NCI-H2171 (cell line): ENCODE data around the gene HTRA2.
"Not testable (repeated sequence)": the region's sequence is repeated elsewhere in the genome, so short reads cannot be mapped to it uniquely, and the experiment has no call there.

Experiments
- DNase-seq: peaks from one replicate; lab custom pipeline; 2025; lab: John Stamatoyannopoulos, UW

The HTRA2 gene

DNA sequence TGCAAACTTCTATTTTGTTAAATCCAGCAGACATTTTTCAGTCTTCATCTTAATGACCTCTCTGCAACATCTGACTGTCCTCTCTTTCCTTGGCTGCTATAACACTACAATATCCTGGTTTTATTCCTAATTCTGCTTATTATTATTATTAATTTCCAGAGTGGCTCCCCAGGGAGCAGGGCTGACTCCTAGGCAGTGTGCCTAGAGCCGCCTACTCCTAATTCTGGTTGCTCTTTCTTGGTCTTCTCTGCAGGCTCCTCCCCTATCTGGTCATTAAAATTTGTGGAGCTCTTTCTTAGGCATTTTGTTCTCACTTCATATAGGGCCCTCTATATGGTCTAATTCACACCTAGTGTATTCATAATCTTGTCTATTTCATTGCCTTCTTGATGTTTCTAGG is 13.2 kb downstream of the HTRA2 start:
- DNase-seq, result no peak

DNA sequence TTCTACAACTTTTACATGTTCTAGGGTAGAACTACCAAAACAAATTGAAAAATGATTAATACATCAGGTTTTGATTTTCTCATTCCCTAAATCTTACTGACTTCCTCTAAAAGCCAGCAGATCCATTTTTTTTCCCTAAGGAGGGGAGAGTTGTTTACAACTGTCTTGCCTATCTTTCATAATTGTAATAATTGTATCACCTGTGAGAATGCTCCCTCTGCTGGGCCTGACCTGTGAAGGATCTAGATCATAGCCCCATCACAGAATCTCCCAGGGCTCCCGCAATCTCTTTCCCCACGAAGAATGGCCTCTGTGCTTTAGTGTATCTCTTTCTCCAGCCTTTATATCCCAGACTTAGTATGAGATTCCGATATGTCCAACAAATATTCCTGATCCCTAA is 14.9 kb downstream of the HTRA2 start:
- no peak for DNase-seq

DNA sequence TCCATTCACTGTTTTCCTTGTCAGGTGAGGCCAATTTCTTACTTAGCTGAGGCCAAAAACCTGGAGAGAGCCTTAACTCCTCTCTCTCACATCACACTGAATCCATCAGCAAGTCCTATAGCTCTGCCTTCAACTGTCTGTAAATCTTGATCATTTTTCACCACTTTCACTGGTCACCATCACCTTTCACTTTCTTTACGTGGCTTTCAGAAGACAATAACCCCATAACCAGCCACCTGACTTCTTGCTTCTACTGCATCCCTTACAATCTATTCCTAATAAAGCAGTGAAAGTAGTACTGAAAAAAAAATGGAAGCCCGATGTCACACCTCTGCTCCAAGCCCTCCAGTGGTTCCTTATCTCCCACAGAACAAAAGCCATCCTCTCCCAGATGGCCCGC is 16.3 kb downstream of the HTRA2 start:
- no peak for DNase-seq

DNA sequence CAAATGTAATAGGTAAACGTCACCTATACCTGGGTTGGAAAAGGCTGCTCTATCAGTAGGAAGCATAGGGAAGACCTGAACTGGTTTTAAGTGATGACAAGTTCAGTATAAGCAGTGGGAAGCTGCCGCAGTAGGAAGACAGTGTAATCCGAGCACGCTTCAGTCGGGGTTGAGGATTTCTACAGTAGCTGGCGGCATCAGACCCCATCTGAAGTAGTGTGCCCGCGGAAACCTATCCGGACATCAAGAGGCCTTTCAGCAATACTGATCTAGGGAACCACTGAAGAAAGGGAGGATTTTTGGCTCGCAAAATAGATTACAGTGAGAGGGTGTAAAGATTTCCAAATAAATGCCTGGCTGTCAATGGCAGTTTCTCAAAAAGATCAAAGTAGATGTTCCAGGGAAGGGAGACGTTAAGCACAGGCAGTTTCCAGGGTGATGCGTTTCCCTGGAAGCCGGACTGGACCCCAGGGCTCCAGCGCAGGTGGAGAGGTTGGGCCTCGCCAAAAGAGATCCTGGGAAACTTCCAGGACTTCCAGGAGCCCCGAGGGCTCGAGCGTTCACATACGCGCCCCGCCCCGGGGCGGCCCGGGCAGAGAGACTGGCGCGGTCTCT is 18.7 kb downstream of the HTRA2 start:
- DNase-seq, result peak; percentile 39

DNA sequence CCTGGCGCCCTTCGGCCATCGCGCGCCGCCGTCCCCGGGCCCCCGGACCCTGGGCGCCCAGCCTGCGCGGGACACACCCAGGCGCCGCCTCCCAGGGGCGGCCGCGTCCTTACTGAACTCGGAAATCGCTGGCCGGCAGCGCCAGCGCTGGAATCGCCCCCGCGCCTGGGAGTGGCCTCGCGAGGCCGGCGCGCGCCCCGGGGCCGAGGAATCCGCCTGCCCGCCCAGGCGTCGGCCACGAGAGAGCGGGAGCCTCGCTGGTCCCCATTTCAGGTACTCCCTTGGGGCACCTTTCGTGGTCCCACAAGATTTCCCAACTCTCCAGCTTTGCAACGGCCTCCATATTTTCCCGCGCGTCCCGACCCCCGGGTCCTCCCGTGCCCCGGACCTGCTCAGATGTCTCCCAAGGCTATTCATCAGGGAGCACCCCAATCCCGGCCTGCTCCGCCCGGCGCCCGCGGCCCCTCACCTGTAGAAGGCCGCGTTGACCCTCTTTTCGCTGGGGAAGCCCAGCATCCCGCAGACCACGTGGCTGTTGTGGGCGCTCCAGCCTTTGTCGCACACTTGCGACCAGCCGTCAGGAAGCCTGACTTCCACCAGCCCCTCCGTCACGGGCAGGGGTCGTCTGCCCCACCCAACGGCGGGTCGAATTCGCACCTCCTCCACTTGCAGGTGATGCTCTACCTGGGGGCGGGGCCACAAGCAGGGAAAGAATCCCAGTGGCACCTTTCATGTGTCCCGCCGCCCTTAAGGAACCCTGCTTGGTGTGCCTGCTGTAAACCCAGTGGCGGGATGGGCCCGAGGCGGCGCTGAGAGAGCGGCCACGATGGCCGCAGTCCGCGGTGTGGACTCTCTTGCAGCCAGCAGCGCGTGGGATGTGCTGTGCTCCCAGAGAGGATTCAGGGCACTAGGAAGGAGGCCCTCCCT is 19.4 kb downstream of the HTRA2 start:
- DNase-seq, result peak; percentile 50

DNA sequence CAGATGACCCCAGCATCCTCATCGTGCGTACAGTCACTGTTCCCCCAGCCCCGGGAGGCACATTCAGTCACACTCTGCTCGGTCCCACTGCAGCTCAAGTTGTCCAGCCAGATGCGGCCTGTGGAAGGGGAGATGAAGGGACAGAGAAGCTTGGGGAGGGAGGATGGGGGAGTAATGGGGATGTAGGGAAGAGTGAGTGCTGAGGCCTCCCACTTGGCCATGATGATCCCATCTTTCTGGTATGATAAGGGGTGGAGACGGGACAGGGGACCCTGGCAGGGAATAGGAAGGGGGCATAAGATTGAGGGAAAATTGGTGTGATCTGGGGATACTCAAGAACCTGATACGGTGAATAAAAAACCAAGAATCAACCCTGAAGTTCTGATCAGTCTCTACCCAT is 20.5 kb downstream of the HTRA2 start:
- no peak for DNase-seq

DNA sequence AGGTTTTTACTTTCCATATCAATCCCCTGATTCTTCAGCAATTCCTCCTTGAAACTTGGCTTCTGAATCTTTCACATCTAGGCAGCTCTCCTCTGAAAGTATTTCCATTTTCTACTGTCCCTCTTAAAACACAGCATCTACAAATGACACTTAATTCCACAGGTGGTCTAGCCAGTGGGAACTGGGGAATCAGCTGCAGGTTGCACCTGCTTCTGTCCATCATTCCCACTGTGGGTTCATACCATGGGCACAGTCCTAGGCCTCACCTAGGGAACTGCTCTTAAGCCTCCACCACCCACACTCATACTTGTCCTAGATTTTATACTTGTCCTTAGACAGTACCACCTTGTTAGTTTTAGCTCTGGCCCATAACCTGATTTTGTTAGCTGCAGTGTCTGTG is 21.8 kb downstream of the HTRA2 start:
- DNase-seq, result no peak

DNA sequence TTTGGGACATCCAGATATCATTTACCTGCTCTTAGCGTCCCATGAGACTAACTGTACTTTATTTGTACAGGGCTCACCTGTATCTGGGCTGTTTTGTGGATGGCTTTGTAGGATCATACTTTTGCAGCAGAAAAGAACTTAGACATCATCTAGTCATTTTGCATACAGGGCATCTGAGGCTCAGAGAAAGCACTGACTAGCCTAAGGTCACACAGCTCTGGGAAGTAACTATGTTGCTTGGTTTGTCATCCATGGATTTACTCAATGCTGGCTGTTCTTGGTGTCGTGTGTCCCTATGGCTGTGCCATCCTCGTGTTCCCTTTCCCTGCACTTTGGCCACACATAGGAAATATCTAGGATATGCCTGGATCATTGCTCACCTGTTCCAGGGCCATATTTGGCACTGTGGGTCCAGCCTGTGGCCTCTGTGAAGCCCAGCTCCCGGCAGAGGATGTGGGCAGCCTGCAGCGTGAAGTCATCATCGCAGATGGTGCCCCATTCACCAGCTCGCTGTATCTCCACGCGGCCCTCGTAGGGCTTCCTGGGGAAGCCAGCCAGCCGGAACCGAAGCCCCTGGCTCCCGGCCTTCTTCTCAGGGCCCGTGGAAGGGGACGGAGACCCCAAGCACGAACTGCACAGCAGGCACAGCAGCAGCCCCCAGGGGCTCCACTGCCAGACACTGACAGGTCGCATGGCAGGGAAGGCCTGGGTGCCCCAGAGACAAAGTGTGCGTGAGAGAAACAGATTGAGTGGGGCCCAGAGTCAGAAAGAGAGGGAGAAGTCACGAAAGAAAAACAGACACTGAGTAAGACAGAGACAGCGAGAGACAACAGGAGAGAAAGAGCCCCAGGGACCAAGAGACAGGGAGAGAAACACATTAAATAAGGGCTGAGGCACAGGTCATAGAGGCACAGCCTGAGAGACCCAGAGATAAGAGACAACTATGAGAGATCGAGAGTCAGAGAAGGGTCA is 22.5 kb downstream of the HTRA2 start:
- DNase-seq, result no peak

DNA sequence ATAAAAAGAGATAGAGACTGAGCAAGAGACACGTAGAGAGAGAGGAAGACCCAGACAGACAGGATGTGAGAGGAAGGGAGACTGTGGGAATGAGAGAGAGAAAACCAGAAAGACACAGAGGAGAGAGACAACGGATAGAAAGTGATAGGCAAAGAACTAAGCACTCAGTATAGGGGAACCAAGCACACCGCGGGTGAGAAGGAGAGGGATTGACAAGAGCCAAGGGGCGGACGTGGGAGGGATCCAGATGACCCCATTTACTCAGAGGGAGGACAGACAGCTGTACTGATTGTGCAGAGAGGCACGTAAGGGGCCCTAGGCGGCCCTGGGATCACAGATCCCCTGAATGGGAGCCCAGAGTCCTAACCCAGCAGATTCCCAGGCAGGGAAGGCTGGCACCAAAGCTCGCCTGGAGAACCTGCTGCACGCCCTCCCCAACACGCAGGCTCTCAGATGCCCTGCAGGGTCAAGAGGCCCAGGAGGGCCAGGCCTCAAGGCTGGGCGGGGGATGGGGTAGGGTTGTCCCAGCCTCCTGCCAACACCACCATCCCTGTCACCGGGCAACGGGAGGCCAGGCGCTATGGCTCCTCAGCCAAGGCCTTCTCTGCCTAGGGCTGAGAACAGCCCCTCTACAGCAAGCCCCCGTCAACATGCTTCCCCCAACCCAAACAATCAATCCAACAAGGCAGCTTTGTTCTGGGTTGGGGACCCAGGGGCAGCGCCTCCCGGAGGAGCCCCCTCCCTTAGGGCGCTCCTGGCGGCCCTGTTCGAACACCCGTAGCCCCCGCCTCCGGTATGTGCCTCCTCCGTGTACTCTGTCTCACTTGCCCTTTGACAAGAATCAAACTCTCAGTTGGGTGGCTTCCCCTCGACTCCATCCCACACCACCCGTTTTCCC is 23.4 kb downstream of the HTRA2 start:
- no peak for DNase-seq

DNA sequence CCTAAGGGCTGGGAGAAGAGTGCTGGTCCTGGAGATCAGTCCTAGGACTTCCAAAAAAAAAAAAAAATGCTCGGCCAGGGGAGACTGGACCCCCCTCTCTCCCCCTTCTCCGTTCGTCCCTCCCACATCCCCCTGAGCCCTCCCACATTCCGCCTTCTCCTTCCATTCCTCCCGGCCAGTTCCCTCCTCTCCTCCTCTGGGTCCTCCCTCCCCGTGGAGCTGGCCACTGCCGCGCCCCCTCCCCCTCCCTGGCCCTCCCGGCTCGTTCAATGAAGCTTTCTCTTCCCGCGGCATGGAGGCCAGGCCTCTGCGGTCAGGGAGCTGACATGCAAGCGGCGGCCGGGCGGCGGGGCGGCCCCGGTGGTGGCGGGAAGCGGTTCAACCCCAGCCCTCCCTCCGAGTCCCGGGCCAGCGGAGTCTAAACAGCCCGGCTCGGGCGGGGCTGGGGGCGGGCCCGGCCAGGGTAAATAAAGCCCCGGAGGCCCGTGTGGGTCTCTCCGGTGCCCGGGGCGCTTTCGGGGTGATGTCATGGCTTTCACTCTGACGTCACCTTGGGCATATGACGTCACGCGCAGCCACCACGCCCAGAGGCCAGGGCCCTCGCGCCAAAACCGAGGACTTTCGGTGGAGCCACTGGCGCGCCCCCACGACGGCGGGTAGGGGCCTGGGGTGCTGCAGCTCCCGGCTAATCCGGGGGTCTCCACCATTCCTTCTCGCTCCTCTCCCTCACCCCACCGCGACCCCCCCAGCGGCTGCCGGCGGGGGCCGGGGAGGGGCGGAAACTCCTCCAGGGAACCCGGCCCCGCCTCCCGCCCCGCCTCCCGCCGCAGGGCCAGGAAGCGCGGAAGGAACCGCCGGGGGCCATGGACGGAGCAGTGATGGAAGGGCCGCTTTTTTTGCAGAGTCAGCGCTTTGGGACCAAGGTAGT is 24.4 kb downstream of the HTRA2 start, which contains the start of the genes DOK1 and LOXL3:
TSS of gene DOK1 (plus strand) at position 829 of the 928 bp plus-strand sequence. CDS start at position 864, 35 bp downstream.
TSS of gene LOXL3 (minus strand) at position 51 of the 928 bp plus-strand sequence. CDS start 1,308 bp downstream, outside the sequence.
- no peak for DNase-seq

DNA sequence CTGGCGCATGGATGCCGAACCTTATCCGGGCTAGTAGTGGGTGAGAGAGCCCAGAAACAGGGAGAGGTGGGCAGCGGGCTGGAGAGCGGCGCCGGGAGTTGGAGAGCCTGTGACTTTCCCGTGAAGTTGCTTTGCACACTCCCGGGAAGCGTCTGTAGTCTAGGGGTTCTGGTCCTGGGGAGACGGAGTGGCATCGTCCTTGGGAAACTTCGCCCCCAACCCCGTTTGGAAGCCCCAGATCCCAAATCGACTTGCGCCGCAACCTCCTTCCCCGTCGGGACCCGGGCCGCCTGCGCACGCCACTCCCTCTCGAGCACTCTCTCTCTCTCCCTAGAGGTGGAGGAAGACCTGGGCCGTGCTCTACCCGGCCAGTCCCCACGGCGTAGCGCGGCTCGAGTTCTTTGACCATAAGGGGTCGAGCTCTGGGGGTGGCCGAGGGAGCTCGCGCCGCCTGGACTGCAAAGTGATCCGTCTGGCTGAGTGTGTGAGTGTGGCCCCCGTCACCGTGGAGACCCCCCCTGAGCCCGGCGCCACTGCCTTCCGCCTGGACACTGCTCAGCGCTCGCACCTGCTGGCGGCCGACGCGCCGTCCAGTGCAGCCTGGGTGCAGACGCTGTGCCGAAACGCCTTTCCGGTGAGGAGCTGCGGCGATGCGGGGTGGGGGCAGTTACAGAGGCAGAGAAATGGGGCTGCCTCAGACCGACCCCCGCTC is 25.2 kb downstream of the HTRA2 start:
- DNase-seq, result no peak

DNA sequence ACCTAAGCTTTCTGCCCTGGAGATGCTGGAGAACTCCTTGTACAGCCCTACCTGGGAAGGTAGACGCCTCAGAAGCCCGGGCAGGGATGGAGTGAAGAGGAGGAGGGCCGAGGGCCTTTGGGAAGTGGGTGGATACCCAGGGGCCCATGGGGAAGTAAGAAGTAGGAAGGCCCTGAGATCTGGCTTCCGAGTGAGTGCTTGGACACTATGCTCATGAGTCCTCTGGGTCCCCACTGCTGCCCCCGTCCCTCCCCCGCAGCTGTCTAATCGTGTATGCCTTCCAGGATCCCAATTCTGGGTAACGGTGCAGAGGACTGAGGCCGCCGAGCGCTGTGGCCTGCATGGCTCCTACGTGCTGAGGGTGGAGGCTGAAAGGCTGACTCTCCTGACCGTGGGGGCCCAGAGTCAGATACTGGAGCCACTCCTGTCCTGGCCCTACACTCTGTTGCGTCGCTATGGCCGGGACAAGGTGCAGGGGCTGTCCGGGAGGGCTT is 25.9 kb downstream of the HTRA2 start:
- DNase-seq, result no peak

DNA sequence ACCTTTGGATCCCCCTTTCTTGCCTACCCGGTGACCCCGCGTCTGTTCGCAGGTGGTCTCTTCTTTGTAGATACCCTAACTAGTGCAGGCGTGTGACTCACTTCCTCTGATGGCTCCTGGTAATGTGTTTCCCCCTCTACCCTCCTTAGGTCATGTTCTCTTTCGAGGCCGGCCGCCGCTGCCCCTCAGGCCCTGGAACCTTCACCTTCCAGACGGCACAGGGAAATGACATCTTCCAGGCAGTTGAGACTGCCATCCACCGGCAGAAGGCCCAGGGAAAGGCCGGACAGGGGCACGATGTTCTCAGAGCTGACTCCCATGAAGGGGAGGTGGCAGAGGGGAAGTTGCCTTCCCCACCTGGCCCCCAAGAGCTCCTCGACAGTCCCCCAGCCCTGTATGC is 26.4 kb downstream of the HTRA2 start:
- no peak for DNase-seq

DNA sequence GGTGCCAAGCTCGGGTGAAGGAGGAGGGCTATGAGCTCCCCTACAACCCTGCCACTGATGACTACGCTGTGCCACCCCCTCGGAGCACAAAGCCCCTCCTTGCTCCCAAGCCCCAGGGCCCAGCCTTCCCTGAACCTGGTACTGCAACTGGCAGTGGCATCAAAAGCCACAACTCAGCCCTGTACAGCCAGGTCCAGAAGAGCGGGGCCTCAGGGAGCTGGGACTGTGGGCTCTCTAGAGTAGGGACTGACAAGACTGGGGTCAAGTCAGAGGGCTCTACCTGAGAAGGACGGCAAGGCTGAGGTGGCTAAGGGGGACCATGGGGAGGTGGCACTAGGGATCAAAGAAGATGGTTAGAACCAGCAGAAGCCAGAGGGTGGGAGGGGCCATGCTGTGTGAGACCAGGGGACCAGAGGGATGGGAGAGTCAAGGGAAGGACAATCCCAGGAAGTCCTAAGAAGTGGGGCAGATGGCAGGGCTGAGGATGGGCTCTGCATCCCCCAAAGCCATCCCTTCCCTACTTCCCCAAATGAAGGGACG is 27.2 kb downstream of the HTRA2 start:
- DNase-seq, result no peak

DNA sequence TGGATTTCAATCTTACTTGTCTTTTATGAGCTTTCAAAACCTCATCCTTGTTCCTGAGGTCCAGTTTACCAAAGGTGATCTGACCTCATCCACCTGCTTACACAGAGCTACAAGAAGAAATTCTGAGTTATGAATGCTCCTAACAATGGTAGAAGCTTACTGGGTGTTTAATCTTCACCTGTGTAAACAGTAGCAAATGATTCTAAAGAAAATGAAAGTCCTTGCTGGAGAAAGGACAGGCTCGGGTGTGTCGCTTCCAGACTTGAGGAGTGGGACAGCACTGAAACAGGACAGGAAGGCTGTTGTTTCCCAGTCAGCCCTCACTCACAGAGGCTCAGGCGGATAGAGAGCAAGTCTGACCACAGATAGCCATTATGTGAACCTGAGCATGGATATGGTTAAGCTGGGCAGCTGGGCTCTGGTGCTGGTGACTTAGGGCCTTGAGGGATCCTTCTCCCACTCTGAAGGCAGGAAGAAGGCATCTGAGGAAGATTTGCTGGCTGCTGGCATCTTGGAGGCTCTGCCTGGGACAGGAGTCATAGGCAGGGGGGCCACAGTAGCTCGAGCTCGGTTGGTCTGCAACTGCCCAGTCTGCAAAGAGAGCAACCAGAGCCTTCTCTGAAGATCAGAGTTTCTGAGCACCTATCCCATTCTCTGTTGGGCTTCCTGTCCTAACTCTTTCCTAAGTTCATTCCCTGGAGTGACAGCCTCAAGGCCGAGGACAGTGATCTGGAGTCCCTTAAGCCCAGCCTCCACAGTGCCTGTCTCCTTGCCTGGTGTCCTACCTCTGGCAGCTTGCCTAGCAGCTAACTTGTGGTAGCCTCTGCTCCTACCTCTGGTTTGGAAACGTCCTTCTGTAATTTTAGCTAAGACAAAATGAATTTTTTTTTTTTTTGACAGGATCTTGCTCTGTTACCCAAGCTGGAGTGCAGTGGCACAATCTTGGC is 28.8 kb downstream of the HTRA2 start:
- no peak for DNase-seq

DNA sequence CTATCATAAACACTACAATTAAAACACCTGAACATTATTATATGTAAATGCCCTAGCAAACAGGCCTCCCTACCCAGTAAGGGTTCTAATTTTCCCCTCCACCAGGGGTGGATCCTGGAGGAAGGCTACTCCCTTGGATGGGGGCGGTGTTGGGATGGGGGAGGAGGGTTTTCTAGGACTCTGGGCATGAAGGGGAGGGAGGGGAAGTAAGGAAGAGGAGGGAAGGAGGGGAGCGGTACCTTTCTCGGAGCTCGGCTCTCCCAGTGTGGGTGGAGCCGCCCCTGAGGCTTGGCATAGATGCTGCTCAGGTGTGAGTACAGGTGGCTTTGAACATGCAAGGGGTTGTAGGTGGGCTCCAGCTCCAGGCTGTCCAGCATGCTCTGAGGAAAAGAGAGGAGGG is 30.2 kb downstream of the HTRA2 start:
- DNase-seq, result no peak

DNA sequence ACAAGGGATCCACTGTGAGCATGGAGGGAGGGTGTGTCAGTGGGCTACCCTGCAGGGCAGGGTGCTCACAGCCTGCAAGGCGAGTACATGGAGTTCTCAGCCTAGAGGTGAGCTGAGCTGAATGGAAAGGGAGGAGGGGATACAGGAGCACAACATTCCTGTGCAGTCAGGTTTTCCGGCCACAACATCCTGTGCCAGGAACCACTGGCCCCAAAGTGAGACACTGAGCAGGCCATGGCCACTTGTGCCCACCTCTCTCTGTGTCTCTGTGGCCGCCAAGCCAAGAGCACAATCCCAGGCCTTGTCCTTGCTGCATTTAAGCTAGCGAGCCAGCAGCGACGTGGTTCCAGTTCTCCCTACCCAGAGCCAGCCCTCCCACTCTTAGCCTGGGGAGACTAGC is 30.9 kb downstream of the HTRA2 start:
- no peak for DNase-seq

DNA sequence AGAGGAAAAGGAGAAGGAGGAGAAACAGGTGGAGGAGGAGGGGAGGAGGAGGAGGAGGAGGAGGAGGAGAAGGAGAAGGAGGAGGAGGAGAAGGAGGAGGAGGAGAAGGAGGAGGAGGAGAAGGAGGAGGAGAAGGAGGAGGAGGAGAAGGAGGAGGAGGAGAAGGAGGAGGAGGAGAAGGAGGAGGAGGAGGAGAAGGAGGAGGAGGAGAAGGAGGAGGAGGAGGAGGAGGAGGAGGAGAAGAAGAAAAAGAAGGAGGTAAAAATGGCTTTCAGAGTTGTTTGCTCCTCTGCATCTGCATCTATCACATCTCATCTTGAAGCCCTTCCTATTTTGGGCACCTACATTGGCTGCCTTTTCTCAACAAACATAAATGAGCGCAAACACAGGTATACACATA is 31.3 kb downstream of the HTRA2 start:
- not testable (repeated sequence) for DNase-seq
